NCI-H1930 (cell line): ENCODE results near the gene DPYSL4.

ENCODE experiments used
- DNase-seq, 2 experiments: peaks; one replicate each; lab custom pipeline; 2025; lab: John Stamatoyannopoulos, UW

Gene DPYSL4

GRCh38 chr10:132228616-132229015 is 41.9 kb downstream of the DPYSL4 start:
- DNase-seq, result no peak

GRCh38 chr10:132229096-132229495 is 42.3 kb downstream of the DPYSL4 start:
- no peak for DNase-seq

- no peak for DNase-seq
Measured at GRCh38 chr10:132229834-132230556, 43.2 kb downstream of the DPYSL4 start.

GRCh38 chr10:132230557-132231210 is 43.9 kb downstream of the DPYSL4 start:
- no peak for DNase-seq

- DNase-seq, result no peak
Measured at GRCh38 chr10:132231656-132232022, 44.9 kb downstream of the DPYSL4 start.

GRCh38 chr10:132232023-132232951 is 45.5 kb downstream of the DPYSL4 start:
- DNase-seq, result no peak

- DNase-seq, result no peak
Measured at GRCh38 chr10:132232981-132233380, 46.2 kb downstream of the DPYSL4 start.

GRCh38 chr10:132233501-132234085 is 46.8 kb downstream of the DPYSL4 start:
- DNase-seq, result no peak

GRCh38 chr10:132234860-132235259 is 48.1 kb downstream of the DPYSL4 start:
- no peak for DNase-seq

GRCh38 chr10:132236161-132236560 is 49.4 kb downstream of the DPYSL4 start:
- DNase-seq, result no peak

GRCh38 chr10:132236881-132237280 is 50.1 kb downstream of the DPYSL4 start:
- no peak for DNase-seq

- no peak for DNase-seq
Measured at GRCh38 chr10:132237396-132237795, 50.6 kb downstream of the DPYSL4 start.

- no peak for DNase-seq
Measured at GRCh38 chr10:132237871-132238270, 51.1 kb downstream of the DPYSL4 start.

GRCh38 chr10:132238371-132239125 is 51.8 kb downstream of the DPYSL4 start:
- no peak for DNase-seq

- no peak for DNase-seq
Measured at GRCh38 chr10:132239126-132240031, 52.6 kb downstream of the DPYSL4 start.

- no peak for DNase-seq
Measured at GRCh38 chr10:132240156-132240555, 53.4 kb downstream of the DPYSL4 start.

GRCh38 chr10:132240581-132240980 is 53.8 kb downstream of the DPYSL4 start:
- DNase-seq, result no peak

GRCh38 chr10:132241086-132241485 is 54.3 kb downstream of the DPYSL4 start:
- DNase-seq, result no peak

GRCh38 chr10:132241496-132241895 is 54.7 kb downstream of the DPYSL4 start:
- DNase-seq, result no peak

GRCh38 chr10:132242103-132242840 is 55.5 kb downstream of the DPYSL4 start:
- DNase-seq, result no peak
